GM19023 (cell line): ENCODE measurements around the gene PCDHAC1.

Source experiments
- ATAC-seq: cut with Tn5 transposase; IDR thresholded peaks from one replicate; pipeline ENCODE4 v1.9.1; 2021; ENCODE audit warnings: mild to moderate bottlenecking, moderate library complexity; ENCODE audit not compliant: unreplicated experiment

The PCDHAC1 gene

DNA sequence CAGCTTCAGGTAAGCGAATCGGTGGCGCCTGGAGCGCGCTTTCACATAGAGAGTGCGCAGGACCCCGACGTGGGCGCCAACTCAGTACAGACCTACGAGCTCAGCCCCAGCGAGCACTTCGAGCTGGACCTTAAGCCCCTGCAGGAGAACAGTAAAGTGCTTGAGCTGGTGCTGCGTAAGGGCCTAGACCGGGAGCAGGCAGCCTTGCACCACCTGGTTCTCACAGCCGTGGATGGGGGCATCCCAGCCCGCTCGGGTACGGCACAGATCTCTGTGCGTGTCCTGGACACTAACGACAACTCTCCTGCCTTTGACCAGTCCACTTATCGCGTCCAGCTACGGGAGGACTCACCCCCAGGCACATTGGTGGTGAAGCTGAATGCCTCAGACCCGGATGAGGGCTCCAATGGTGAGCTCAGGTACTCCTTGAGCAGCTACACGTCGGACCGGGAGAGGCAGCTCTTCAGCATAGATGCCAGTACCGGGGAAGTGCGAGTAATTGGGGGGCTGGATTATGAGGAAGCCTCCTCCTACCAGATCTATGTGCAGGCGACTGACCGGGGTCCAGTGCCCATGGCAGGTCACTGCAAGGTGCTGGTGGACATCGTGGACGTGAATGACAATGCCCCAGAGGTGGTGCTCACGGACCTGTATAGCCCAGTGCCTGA is 41.3 kb downstream of the PCDHAC1 start:
- ATAC-seq = no peak

DNA sequence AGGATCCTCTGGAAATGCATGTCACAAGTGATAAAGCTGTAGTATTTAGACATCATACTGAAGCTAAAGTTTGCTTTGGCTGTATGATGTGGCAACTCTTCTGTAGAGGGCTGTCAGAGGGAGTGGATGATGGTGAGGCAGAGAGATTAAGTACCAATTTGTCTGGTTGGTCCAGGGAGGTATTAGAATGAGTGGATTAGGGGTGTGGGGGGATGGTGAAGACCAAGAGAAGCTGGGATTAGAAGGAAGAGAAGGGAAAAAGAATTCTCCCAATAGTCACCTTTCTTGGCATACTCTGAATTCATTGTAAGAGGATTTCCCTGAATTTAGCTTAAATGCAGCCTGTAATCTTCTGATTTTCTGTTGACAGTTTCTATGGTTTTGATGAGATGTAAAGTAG is 43.8 kb downstream of the PCDHAC1 start:
- no peak for ATAC-seq

DNA sequence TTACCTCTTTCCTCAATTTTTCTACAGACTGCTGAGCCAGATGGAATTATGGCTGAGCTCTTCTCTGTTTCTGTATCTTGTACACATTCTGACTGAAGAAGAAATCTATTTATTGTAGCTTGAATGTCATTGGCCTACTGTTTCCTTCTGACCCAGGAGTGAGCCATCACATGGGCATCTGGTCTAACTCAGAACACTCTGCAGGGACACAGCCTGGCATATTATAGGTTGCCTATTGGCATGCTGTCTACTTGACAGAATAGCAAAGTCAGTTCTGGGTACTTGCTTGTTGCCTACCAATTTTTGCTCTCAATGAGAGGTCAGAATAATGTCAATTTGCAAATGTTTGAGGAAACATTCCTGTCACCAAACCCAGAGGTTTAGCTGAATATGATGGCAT is 47.5 kb downstream of the PCDHAC1 start:
- ATAC-seq = no peak

DNA sequence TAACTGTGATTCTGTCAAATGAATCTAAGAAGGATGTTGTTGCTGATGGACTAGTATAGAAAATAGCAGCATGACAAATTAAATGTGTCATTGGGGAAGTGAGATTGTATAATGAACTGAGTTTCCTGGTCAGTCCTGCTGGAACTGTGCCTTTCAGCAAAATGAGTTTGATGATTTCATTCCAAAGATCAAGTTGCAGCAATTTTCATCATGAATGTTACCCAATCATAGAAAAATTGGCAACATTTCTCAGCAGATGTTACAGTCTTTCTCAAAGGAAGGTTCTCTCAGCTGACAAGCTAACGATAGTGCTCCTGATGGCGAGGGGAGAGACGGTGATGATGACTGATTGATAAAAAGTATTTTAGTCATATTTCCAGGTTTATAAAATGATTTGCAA is 50.9 kb downstream of the PCDHAC1 start:
- no peak for ATAC-seq

DNA sequence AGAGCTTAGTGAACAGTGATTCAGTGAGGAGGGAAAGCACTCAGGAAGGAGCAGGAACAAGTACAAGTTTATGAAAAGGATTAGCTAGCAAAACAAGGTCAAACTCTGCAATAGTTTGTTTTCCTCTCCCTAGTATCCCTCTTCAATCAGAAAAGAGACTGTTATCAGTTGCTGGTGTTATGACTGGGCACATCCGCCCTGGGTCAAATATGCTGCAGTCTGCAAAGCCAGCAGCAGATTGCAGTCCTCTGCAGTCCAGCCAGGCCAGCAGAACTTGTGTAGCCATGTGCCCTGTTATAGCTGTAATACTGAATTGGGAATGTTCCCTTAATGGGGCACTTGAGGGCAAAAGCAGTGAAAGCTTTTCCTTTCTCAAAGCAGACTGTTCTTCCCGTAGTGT is 52.2 kb downstream of the PCDHAC1 start:
- ATAC-seq = no peak

DNA sequence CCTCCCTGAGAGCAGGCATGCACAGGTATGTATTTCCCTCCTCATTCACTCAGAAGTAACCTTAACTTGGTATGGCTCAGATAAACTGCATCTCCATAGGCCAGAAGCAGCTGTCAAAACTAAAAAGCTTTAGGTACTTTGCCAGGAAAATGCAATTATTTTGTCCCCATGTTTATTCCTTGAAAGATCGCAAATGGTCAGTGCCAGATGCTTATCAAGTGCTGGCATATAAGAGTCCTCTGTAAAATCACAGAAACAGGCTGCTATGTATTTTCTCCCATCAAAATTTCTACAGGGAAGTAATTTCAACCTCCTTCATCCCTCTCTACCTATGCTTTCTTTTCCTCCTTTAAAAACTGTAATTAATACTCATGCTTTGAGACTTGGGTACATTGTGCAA is 52.9 kb downstream of the PCDHAC1 start:
- no peak for ATAC-seq
